HG03571 (cell line): ENCODE results near the gene ANXA8.
"Not testable (repeated sequence)": the region's sequence is repeated elsewhere in the genome, so short reads cannot be mapped to it uniquely, and the experiment has no call there.

ENCODE experiments used
- ATAC-seq: cut with Tn5 transposase; IDR thresholded peaks from one replicate; pipeline ENCODE4 v1.9.1; 2021; ENCODE audit not compliant: unreplicated experiment

The ANXA8 gene

GRCh38 chr10:47483923-47484322 lies at the start of gene ANXA8:
ANXA8 (minus strand) TSS chr10:47484115; CDS start chr10:47483933, 182 bp downstream.
- ATAC-seq: not testable (repeated sequence)

- ATAC-seq: not testable (repeated sequence)
Measured at GRCh38 chr10:47523475-47523874, 39.6 kb upstream of the ANXA8 start, which contains the start of gene AGAP9. AGAP9 (minus strand) TSS chr10:47523638; CDS start chr10:47523526, 112 bp downstream.

GRCh38 chr10:47502313-47502712 lies 18.4 kb upstream of the ANXA8 start:
- not testable (repeated sequence) for ATAC-seq

- not testable (repeated sequence) for ATAC-seq
Measured at GRCh38 chr10:47494226-47494625, 10.3 kb upstream of the ANXA8 start.

- ATAC-seq: not testable (repeated sequence)
Measured at GRCh38 chr10:47491600-47491999, 7.7 kb upstream of the ANXA8 start, which contains the start of gene FAM25G. FAM25G (minus strand) TSS chr10:47491700; CDS start chr10:47491674, 26 bp downstream.

- not testable (repeated sequence) for ATAC-seq
Measured at GRCh38 chr10:47489630-47490029, 5.7 kb upstream of the ANXA8 start.

- not testable (repeated sequence) for ATAC-seq
Measured at GRCh38 chr10:47485943-47486342, 2.0 kb upstream of the ANXA8 start.

- not testable (repeated sequence) for ATAC-seq
Measured at GRCh38 chr10:47484786-47485185, 871 bp upstream of the ANXA8 start.

- not testable (repeated sequence) for ATAC-seq
Measured at GRCh38 chr10:47482367-47482766, 1.5 kb downstream of the ANXA8 start.

- ATAC-seq: not testable (repeated sequence)
Measured at GRCh38 chr10:47481768-47482181, 2.1 kb downstream of the ANXA8 start.

GRCh38 chr10:47481182-47481766 lies 2.6 kb downstream of the ANXA8 start:
- ATAC-seq: not testable (repeated sequence)

GRCh38 chr10:47480133-47480532 lies 3.8 kb downstream of the ANXA8 start:
- not testable (repeated sequence) for ATAC-seq

- not testable (repeated sequence) for ATAC-seq
Measured at GRCh38 chr10:47478114-47478513, 5.8 kb downstream of the ANXA8 start.

GRCh38 chr10:47477078-47477477 lies 6.8 kb downstream of the ANXA8 start:
- not testable (repeated sequence) for ATAC-seq

- ATAC-seq: not testable (repeated sequence)
Measured at GRCh38 chr10:47475101-47475500, 8.8 kb downstream of the ANXA8 start.

GRCh38 chr10:47473516-47473915 lies 10.4 kb downstream of the ANXA8 start:
- not testable (repeated sequence) for ATAC-seq

- not testable (repeated sequence) for ATAC-seq
Measured at GRCh38 chr10:47472647-47473046, 11.3 kb downstream of the ANXA8 start.

- ATAC-seq: not testable (repeated sequence)
Measured at GRCh38 chr10:47472072-47472471, 11.8 kb downstream of the ANXA8 start.

GRCh38 chr10:47468731-47469528 lies 15.0 kb downstream of the ANXA8 start:
- ATAC-seq: not testable (repeated sequence)

GRCh38 chr10:47467957-47468356 lies 16.0 kb downstream of the ANXA8 start:
- ATAC-seq: not testable (repeated sequence)

GRCh38 chr10:47467458-47467857 lies 16.5 kb downstream of the ANXA8 start:
- not testable (repeated sequence) for ATAC-seq
